Urothelium cell line (cell line): ENCODE data around the gene ITGB7.

Experiments
- DNase-seq: peaks from one replicate; pipeline ENCODE4 v3.0.0; 2011; ENCODE audit warnings: low spot score, mixed read lengths
- FAIRE-seq: peaks from 2 replicates; lab custom pipeline; 2011; peaks lifted over from hg19 to GRCh38; lab: Jason Lieb, UNC

ITGB7 gene

DNA sequence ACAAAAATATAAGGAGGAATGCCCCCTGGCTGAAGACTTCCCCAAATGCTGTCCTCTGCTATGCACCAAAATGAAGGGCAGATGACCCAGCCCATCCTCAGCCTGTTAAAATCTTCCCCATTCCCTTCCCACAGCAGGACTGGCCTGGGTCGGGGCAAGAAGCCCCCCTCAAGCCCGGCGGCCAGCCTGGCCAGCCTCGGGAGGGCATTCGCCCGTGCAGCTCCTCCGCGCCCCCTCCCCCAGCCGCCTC, 24.5 kb upstream of the ITGB7 start:
- DNase-seq: no peak
- no peak for FAIRE-seq

DNA sequence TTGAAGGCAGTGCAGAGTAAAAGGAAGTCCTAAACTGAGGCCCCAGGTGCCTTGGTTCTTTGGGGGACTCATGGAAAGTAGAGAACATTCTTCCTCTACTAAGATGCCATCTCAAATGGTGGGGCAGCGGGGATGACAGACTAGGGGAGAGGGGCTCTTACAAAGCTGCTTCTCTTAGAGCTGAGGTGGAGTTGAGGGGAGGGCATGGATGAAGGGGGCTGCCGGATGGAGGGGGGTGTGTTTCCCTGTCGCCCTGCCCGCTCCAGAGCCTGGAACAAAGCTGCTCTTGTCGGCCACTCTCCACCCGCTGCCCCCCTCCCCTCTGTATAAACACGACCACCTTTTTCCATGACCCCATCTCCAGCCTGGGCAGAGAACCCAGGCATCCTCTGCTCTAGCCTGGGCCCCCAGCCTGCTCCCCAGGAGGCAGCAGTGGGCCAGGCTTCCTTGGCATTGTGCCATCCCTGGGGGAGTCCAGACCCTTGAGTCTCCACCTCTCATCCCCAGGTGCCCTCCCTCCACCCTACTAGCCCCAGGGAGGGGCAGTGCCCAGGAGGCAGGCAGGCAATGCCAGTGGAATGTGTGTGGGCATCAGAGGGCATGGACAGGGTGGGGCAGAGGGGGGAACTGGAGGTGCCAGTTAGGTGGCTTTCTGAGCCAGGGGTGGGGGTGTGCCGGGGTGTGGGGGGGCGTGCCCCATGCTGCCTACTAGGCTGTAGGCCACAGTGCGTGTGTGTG, 23.2 kb upstream of the ITGB7 start:
- FAIRE-seq (no peak), DNase-seq (no peak)

DNA sequence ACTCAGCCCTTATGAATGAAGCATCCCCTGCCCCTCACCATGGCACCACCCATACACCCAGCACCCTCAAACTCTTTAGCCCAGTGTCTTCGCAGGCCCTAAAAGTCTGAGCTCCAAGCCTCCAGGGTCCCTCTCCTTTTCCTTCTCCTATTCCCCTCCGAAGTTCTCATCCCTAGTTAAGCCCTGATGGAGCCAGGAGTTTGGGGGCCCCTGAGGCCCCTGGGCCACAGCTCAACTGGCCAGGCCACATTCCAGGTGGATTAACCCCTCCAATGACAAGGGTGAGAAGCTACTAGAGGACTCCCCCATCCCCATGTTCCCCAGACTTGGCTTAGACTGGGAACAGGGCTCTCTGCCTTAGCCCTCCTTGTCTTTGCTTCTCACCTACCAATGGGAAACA, 22.4 kb upstream of the ITGB7 start:
- DNase-seq: no peak
- no peak for FAIRE-seq

DNA sequence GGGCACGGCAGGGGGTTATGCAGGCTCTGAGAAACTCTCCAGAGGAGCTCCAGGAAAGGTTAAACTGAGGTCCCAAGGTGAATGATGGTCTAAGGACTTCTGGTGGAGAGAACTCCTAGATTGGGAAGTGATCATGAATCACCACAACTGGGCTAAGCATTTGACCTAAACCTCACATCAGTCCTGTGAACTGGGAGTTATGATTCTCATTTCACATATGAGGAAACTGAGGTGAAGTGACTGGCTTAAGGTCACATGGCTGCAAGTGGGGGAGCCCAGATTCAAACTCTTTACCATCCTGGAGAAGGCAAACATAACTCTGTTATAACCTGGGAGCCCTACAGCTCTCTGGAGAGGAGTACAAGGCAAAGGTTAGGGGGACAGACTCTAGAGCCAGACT, 20.8 kb upstream of the ITGB7 start:
- no peak for FAIRE-seq
- no peak for DNase-seq

DNA sequence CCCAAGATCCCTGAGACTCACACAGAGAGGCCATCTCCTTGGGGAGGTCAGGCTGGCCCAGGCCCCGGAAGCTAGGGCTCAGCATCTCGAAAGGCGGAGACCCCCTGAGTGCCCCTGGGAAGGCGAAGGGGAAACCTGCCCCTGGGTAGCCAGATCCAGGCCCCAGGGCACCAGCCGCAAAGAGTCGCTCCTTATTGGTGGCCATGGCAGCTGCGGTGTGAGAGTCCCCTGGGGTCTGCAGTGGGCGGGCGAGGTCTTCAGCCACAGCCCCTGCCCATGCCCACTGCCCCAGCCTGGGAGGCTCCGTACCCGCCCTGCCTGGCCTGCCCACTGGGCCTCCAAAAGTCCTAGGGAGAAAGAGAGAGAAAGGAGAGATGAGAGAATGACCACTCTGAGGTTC, 20.3 kb upstream of the ITGB7 start:
- FAIRE-seq: no peak
- DNase-seq: no peak

DNA sequence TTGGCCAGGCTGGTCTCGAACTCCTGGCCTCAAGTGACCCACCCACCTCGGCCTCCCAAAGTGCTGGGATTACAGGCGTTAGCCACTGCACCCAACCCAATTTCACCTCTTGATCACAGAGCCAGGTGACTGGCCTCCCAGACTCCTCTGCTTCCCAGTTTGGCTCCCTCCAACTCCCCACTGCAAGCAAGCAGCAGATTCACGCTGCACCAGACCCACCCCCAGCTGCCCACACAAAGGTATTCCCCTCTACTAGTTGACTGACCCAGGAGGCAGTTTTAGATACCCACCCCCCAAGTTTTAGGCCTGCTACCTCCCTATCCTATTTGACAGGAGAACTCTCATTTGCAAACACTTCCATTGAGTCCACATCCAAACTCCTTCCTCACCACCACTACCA, 19.8 kb upstream of the ITGB7 start:
- DNase-seq (no peak), FAIRE-seq (no peak)

DNA sequence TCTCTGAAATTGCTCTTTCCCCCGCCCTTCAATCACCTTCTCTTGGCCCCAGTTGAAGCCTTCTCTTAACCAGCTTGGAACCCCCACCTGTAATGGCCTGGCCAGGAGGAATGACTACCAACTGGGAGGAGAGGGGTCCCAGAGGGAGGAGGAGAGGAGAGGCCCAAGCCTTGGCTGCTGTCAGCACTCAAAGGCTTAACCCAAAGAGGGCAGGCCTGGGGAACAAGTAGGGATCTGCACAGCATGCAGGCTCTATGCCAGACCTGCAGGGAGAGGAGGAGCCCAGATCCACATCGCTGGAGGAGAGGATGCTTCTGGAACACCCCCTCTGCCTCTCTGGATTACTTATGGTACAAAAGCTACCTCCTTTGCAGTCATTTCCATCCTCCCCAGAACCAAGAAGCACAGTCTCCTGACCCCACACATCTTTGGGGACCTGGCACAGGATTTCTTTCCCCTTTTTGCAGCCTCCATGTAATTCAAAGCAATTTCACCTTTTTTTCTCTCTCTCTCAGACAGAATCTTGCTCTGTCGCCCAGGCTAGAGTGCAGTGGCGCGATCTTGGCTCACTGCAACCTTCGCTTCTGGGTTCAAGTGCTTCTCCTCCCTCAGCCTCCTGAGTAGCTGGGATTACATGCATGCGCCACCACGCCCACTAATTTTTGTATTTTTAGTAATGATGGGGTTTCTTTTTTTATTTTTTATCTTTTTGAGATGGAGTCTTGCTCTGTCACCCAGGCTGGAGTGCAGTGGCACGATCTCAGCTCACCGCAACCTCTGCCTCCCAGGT, 18.8 kb upstream of the ITGB7 start:
- FAIRE-seq (no peak), DNase-seq (no peak)

DNA sequence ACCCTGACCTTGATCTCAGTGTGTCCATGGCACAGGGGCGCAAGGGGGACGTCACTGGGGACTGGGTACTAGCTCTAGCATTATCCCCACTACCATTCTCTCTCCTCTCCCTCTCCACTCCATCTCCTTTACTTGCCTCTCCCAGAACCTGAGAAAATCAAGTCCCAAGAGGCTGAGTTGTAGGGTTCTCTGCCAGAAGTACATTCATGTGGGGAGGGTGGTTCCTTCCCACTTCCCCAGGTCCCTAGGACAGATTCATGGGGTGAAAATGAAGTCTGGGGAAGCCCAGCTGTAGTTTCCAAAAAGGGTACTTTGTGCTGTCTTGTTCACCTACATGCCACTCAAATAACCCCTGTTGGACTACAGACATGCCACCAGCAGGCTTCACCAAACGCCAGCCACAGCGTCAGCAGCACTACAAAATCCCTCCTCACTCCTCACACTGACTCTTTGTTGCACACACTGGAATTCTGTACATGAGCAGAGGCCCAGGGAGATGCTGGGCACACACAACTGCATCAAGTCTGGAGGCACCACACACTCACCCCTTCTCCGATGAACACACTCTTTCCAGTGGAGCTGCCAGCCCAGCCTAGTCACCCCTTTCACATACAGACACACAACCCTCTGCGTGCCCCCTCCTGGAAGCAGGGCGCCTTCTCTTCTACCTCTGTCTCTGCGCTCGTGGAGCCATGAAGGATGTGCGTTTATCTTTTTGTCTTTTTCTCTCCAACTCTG, 18.0 kb upstream of the ITGB7 start:
- FAIRE-seq (no peak), DNase-seq (no peak)

DNA sequence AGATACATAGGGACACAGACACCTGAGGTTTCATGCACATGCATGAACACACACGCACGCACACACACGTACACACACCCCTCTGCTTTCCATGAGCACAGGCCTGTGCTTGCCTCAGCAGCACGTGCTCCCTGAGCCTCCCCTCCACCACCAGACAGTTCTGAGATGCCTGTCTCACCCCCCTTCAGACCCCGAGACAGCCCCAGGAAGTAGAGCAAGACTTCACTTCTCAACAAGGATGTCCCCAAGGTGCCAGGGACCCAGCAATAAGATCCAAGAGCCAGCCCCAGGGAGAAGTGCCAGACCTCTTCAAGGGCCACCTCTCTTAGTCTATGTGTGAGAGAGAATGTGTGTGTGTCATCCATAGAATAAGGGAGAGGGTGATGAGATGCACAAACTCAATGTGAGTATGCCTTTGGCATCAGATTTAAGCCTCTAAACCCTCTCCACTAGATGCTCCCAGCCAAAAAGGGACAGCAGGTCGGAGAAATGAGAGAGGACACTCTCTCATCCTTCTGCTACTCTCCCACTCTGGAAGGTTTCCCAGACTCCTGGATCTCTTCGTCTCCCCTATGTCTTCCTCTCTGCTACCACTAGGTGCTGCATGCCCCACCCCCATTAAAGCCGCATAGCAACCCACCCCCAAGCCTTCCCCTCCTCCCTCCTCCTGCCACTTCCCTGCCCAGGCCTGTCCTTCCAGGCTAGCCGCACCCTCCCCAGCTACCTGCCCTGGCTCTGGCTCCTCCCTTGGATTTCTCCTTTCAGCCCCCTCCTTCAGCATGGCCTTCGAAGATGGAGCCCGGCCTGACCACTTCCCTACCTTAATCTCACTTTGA, 17.2 kb upstream of the ITGB7 start:
- peak; percentile 52 for DNase-seq
- FAIRE-seq: no peak

DNA sequence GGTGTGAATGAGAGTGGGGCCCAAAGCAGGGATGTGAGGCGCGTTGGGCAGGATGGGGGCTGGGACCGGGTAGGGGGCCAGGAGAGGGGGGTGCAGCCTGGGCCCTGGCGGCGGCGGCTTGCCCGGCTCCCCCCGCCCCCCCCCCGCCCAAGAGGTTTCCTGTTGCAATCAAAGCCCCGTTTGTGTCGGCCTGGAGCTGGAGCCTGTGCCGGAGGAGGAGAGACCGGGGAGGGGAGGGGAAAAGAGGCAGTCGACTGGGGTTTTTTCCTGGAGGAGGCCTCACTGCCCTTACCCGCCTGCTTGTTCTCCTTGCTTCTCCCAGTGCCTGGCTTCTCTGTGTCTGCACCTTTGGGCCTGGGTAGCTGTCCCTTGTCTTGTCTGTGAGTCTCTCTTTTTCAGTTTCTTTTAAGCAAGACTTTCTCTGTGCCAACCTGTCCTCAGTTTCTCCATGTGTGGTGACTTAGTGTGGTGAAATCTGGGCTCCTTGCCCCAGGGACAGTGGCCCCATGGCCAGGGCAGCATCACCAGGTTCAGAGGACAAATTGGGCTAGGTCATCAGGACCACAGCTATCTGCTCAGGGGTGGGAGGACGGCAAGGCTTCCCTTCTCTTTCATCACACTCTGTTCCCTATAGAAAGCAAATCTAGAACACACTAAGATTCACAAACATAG, 16.5 kb upstream of the ITGB7 start:
- FAIRE-seq (no peak), DNase-seq (peak; percentile 64)

DNA sequence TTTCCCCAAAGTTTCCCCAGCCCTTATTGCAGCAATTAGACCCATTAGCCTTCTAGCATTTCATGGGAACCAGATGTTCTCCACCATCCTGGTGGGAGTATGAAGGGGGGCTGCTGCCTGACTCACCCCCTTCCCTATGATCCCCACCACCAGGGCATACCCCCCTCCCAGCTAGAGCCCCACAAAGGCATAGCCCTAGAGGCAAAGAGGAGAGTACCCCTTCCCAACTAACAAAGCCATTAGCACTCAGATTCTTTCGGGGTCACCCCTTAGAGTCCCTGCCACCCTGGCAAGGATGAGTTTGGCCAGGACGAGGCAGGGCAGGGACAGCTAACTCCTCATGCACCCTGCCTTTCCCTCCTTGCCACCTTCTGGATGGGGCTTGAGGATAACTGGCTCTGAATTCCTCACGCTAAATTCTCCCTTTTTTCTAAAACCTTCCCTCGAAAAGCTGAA, 15.8 kb upstream of the ITGB7 start:
- FAIRE-seq (no peak), DNase-seq (no peak)

DNA sequence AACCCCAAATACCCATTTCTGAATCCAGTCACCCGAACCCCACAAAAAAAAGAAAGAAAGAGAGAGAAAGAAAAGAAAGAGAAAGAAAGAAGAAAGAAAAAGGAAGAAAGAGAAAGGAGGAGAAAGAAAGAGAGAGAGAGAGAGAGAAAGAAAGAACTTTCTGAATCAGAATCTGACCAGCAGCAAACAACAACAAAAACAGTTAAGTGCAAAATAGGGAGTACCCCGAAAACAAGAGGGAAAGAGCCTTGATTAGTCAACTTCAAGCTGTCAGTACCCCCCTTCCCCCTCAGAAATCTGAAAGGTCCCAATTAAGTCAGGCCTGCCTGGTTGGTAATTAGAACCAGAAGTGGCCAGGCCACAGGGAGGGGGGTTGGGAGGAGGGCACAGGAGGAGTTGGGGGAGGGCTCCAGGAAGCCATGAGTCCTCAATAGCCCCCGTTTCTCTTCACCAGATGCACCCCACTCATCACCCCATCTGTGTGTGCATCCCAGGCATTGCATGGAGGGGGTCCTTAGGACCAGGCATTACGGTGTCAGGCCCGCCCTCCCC, 15.2 kb upstream of the ITGB7 start:
- no peak for FAIRE-seq
- DNase-seq: no peak

DNA sequence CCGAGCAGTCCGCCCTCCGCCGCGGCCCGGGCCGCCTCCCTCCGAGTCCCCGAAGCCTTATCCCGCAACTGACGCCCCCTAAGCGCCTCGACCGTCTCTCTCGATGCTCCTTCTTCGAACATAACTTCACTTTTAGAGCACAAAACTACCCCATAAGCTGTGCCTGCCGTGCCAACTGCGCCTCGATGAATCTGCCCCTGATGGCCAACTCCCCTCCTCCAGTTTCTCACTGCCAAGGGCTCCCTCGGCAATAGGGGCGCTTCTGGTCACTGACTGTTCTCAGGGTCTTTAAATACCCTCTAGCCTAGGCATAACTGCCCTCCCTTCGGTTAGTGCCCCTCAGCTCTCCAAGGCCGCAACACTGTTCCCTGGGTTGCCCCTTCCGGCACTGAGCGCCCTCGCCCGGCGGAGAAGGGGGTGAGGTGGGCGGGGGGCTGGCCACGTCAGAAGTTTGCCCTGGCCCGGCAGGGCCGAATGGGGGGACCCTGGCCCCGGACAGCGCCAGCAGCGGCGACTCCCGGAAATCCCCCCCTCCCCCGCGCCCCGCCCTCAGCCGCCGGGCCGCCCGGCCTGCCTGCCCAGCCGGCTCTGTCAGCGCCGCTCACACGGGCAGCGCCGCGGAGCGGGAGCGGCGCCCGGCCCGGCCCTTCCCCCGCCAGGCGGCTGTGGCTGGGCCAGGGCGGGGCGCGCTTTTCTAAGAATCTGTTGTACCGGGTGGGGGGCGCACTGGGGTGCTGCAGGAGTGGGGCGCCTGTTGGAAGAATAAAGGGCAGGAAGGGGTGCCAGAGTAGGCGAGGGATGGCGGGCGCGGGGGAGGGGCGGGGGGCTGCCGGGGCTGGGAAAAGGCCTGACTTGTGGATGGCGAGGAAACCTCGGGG, 14.4 kb upstream of the ITGB7 start:
- DNase-seq (peak; percentile 78), FAIRE-seq (no peak)

DNA sequence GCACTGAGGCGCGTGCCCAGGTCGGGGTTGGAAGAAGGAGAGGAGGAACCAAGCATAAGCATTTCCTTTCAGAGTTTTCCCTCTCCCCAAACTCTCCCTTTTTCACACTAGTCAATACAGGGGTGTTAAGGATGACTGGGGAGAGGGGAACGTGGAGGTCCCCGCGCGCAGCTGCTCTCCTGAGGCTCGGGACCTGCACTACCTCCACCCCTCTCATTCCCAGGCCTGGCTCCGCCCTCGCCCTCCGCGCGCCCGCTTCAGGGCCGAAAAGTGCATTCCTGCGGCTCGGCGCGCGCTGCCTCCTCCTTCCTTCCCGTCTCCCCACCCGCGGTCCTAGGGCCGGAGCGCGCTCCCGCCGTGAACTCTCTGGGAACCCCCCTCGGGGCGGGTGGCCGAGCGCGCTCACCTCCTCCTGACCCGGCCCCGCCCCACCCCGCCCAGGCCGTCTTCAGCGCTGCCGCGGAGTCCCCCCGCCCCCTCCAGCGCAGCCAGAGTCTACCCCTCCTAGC, 13.7 kb upstream of the ITGB7 start:
- FAIRE-seq: no peak

DNA sequence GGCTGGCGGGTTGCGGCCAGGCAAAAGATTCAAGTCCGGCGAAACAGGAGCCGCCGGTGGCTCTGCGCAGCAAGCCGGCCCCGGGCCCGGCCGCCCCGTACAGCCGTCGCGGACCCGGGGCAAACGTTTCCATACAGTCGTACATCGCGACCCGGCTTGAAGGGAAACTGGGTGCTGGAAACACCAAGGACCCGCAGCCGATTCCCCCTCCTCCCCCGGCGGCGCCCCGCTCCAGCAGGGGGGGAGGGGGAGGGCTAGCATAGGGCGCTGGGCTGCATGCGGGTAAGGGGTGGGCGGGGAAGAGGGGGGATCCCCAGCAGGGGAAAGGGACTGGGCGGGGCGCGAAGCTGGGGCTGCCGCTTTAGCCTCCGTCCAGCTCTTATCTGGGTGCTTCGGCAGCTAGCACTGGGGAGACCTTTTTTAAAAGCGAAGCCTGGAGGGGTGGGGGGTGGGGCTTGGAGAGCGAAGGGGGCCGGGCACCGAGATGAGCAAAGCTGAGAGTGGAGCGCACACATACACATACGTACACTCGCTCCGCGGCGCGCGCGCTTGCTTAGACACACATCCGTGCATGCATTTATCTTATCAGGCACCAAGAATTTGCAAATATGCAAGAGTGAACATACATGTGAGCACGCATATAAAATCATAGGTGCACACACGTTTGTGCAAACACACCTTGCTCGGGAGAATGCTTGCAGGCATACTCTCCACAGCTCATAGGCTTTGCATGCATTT, 13.1 kb upstream of the ITGB7 start:
- peak; percentile 42 for DNase-seq
- FAIRE-seq: no peak

More for the DNA sequence above, 13.7 kb upstream of the ITGB7 start:
- peak; percentile 97 for DNase-seq

DNA sequence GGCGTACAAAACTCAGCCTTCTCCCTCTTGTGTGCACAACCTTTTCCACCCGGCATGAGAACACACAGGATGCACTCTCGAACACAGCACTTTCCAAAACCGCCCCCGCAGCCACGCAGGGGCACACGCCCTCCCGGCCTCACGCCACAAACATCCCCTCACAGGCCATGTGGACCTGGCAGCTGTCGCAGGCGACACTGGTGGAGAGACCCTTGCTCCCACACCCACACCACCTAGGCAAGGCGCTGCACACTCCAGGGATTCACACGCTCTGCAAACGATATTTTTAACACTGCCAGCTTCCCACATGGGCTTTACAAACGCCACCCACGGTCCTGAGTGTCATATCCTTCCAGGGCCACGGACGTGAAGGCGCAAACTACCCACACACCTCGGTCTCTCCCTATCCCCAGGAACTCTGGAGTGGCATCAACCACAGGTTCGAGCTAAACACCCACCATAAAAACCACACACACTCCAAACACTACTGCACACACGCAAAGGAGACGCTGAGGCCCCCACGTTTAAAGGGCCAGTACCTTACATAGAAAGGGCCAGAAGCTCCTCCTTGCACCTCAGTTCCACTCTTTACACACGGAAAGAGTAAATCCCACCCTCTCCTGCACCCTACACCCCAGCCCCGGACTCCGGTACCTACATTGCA, 12.4 kb upstream of the ITGB7 start:
- no peak for FAIRE-seq
- no peak for DNase-seq

DNA sequence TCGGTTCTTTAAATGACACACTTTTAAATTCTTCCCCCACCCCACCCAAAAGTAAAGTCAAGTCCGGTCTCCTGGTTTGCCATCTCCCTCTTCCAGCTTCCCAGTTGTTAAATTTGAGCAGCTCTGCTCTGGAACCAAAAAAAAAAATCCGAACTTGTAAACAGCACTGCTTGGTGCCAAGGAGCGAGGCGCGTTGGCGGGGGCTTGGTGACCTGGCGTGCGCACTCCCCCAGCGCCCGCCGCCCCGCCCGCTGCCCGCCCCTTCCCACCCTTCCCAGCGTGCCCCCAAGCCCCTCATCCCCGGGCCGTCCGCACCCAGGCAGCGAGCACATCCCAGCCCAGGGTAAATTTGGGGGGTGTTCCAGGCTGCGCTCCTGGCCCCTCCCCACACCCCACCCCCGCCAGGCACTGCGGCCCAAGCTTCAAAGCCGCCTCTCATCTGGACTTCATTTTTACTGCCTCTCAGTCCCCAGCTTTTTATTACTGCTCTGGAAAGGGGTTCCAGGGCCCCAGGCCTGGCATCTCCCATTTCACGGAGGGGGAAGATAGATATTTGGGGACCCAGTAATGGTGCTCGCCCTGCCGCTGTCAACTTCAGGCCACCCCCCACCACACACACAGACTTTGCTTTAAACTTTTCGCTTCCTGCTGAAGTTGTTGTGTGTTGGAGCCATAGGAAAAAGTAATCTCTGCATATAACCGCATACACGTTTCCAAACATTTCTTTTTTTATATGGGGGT, 11.7 kb upstream of the ITGB7 start:
- DNase-seq (no peak), FAIRE-seq (no peak)
